NCI-H2196 treated with DMSO at 0.1 percent for 48 hours (cell line): ENCODE results near the gene TRIB2.

Experiments
- DNase-seq: peaks from one replicate; lab custom pipeline; 2025; ENCODE audit not compliant: unreplicated experiment; lab: John Stamatoyannopoulos, UW

Gene TRIB2

GRCh38 chr2:12719400-12720277 lies 2.9 kb downstream of the TRIB2 start:
- no peak for DNase-seq

- DNase-seq, result no peak
These were observed 3.5 kb downstream of the TRIB2 start for GRCh38 chr2:12720278-12720620.

DNA sequence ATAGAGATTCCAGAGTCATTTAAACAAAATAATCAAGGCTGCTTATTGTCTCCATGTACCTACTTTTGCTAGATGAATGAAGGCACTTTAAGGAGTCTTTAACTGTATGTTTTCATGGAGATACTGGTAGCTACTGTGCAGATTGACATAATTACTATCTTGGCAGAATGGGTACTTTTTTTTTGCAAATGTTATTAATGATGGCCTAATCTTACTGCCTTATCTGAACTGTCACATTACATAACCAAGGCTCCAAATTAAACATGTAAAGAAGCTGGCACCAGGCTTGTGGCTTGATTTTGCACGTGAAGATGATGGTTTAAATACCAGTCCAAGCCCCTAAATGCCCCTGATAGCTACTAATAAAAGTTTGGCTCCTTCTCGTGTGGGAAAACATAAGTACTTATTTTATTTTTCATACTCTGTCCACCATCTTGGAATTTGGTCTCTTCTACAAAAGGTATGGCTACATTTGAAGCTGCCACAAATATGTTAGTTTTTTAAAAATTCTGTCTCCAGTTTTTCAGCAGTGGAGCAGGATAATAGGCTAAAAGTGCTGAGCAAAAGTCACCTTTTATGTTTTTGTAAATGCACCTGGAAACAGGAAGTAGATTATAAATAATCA lies 4.1 kb downstream of the TRIB2 start:
- no peak for DNase-seq

DNA sequence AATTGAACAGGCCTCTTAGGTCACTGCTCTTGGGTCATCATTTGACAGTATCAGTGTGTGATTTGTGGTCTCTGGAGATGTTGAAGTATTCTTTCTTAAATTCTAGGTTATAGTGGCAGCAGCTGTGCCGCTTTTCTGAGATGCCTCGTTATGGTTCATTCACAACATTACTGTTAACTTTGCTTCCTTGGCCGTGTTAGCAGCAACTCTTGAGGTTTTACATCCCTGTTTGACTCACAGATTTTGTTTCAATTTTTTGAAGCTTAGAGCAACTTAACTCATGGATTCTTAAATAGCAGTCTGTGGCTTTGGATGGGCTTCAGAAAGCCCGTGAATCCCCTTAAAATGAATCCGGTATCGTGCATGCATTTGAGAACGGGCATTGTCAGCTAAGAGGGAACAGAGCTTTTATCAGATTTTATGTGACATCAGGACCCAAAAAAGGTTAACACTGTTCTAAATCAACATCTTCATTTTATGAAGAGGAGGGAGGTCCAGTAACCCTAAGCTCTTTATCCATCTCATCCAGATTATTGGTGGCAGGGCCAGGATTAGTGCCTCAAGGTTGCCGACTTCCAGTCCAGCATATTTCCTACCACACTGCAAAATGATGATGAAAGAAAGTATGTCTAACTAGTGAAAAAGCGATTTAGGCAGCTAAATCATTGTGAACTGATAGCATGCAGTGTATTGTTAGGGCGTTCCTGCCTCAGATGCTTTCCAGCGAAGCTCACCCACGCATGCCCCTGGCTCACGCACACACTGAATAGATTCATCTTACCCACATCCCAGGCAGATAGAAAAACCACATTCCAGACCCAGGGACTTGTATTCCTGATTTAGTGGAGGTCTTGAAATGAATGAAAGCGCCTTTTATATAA lies 5.1 kb downstream of the TRIB2 start:
- no peak for DNase-seq

DNA sequence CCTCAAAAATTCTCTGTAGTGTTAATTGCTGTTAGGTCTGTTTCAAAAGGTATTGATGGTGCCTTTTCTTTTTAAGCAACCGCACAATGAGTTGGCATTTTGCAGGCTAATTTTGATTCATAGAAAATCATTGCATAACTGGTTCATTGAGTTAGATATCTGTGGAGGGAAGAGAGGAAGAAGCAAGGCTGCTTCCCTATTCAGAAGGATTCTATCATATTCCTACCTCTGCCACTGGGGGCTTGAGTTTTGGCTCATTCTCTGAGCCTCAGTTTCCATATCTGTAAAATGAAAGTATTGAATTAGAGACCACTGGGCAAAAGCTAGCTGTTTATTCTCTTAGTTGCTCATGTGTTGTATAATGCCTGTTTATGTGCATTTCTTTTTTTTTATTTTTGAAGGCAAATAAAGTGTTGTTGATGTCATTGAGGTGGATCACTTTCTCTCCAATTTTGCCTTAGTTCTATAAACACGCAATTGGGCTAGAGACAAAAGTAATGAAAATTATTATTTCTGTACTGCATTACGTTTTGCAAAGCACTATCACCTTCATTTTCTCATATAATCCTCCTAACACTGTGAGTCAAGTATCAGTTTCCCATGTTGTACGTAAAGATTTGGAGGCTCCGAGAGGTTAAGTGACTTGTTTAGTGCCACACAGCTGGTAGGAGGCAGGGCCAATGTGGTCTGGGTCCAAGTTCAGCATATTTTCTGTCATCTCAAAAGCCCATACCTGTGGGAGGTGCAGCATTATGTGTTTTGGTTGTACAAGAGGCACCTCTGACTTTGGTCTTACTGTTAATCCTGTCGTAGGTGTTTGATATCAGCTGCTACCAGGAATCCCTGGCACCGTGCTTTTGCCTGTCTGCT lies 5.9 kb downstream of the TRIB2 start:
- DNase-seq, result no peak

- DNase-seq, result no peak
These were observed 7.2 kb downstream of the TRIB2 start for GRCh38 chr2:12723736-12724463.

DNA sequence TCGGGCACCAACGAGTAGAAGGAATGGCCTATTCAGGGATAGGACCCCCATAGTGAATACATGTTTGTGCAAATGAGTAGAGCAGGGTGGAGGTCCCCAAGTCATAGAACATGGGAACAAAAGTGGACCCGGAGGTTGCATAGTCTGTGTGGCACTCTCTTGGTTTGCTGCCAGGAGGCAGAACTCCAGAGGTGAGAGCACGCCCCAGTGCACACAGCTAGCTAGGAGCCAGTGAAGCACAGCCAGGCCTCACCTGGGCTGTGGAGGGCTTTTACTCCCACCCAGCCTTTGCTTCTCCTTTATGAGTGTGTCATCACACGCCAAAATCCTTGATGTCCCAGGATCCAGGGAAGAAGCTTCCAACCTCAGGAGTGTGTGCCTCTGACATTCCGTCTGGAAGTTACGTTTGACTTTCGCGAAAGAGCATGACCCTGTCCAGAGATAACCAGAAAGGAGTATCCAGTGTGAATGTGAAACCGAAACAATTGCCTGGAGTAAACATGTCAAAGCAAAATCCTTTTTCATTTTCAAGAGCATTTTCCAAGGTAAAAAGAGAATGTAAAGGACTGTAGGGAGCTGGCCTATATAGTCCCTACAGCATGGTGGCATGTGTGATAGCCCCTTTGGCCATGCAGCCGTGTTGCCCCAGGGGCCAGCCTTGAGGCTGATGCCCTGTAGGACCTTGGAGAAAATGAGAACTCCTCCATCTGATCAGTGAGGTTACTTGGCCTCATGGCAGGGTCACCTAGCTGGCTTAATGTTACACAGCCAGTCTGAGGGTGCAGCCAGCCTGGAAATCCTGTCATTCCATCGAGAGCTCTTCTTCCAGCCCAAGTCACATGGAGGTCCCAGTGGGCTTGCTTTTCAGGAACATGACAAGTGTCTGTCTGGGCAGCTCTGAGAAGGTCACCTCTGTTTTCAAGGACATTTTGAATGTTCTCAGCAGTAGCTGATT lies 8.8 kb downstream of the TRIB2 start:
- no peak for DNase-seq

GRCh38 chr2:12726271-12726670 lies 9.5 kb downstream of the TRIB2 start:
- DNase-seq, result no peak

DNA sequence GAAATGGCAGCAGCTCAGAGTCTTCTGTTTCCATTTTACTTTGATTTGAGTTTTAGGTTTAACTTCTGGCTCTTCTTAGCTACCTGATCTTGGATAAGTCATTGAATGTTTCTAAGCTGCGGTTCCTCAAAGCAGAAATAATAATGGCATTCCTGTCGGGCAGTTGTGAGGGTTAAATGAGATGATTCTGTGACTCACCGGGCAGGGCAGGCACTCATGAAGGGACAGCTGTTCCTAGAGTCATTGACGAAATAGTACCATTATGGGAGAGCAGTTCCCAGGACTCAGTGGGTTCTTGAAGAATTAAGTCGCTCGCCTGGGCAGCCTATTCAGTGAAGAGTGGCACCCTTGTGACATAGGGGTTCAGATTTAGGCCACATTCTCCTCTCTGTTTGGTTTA lies 10.3 kb downstream of the TRIB2 start:
- DNase-seq, result no peak

- no peak for DNase-seq
These were observed 10.9 kb downstream of the TRIB2 start for GRCh38 chr2:12727641-12728040.

GRCh38 chr2:12728221-12728777 lies 11.6 kb downstream of the TRIB2 start:
- DNase-seq, result no peak

DNA sequence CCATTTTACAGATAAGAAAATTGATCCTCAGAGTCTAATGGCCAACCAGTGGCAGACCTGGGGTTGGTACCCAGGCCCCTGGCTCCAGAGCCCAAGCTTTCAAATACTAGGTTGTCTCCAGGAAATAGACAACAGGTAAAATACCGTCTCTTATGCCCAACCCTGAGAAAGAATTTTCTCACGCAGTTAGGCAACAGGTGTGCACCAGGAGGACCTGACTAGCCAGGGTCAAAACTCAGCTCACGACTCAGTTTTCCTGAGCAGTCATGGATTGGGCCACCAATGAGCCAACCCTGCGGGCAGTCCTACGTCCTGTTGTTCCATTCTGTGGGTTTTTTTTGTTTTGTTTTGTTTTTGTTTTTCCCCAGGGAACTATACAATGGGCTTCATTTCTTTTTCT lies 13.5 kb downstream of the TRIB2 start:
- DNase-seq, result no peak

DNA sequence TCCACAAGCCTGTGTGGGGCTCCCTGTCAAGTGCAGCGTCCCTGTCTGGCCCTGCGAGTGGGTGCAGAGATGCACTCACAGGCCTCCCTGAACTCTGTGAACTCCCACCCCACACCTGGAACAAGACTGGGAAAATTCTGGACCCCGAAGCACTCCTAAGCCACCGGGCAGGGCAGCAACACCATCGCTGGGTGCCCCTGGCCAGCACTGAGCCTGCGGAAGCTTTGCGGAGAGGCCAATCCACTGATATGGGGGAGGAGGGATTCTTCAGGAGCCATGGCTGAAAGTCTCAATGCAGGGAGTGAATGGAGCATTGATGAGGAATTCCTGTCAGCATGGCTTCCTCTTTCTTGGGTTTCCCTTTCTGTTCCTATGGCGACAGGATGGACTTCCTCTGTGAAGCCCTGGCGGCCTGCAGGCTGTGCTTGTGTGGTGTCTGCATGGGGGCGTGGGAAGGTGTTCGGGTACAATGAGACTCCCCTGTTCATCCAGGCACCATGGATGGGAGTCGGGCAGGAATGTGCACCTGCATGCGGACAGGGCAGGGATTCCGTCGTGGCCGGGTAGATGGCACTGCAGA lies 15.1 kb downstream of the TRIB2 start:
- no peak for DNase-seq

DNA sequence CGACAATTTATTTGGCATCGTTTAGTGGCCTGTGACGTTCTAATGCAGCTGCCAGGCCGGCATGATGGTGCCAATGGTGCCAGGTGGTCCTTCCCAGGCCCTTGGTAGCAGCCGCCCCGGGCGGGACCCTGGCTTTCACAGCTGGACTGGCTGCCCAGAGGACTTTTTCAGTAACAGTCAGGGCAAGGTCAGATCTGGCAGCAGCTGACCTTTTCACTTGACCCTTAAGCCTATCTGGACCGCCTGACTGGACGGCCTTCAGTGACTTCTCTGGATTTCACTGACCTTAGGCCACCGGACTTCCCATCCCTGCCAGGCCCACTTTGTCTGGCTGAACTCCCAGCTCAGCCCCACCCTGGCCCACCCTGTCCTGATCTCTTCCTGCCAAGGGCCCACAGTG lies 15.9 kb downstream of the TRIB2 start:
- DNase-seq, result no peak

- peak; percentile 19 for DNase-seq
These were observed 17.1 kb downstream of the TRIB2 start for GRCh38 chr2:12733846-12734245.

DNA sequence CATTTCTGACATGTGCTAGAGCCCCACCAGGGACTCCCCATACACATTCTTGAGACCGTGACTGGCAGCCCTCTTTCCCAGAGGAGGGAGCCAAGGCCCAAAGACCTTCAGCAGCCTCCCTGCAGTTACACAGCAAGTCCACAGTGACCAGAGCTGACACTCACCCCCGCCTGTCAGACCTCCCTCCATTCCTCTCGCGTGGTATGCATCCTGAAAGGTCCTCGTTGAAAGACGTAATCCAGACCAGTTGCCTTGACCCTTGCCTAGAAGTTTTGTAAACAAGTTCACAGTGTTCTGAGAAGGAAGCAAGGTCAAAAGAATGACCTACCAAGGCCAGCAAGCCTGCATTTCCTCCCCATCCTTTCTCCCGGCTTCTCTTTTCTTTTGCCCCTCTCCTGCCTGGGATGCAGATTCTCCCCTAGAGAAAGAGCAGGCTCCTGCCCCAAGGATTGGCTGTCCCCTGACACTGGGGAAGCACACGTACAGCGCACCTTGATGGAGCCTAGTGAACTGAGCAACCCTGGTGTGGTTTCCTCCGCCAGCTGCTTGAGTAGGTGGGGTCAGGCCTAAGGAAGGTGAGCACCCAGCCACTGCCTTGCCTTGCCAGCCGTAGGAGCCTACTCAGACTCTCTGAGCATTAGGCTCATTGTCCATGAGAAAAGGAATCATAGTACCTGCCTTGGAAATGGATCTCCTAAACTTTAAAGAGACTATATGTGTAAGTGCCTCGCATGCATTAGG lies 18.3 kb downstream of the TRIB2 start:
- no peak for DNase-seq

- no peak for DNase-seq
These were observed 20.6 kb downstream of the TRIB2 start for GRCh38 chr2:12737297-12737696.
